ENCODE measurements around the gene STAP2.
A peak's percentile ranks its signal among the peaks of the same experiment; 100 is the strongest.

Gene STAP2

GRCh38 chr19:4380254-4380727, 41.7 kb upstream of the STAP2 start:
- no peak overlapping the region for H3K27ac ChIP-seq (ENCODE audit: low read depth, low read length)

DNA sequence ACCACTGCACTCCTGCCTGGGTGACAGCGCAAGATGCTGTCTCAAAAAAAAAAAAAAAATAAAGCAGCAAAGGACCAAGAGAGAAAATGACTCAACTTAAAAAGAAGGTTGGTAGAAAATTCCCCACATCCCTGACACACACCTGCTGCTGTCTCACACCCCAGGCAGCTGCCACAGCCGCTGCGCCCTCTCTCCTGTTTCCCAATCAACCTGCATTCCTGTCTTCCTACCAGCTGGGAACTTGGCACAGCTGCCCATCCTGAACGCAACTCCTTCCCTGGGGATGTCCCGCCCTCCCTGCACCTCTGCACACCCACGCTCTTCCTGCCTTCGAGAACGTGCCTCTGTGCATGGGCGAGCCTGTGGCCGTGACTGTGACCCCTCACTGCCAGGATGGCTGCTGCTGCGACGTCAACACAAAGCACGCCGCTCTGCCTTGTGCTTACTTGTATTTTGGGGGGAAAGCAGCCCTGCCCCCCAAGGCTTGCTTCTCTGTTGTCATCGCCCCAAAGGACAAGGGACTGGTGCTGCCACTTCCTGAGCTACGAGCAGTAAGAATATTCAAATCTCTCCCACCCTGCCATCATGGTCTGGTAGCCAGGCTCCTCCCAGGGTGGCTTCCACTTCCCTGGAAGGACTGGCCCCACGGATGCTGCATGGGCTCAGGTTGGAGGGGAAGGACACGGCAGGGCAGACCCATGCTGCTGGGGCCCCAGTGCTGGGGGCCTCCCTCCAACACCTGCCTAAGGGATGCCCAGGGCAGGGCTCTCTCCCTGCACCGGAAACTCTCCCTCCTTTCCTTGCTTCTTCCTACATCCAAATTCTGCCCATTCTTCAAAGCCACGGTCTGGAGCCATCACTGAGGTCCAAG, 41.0 kb upstream of the STAP2 start:
- no peaks in the 10 kb centered on the region for H3K9me2 ChIP-seq (replicated peaks; ENCODE audit: insufficient read depth, low read length)
- H3K27me3 ChIP-seq (ENCODE audit: low read length), result no peaks in the 10 kb centered on the region
- TF ChIP-seq, protein P1, sequence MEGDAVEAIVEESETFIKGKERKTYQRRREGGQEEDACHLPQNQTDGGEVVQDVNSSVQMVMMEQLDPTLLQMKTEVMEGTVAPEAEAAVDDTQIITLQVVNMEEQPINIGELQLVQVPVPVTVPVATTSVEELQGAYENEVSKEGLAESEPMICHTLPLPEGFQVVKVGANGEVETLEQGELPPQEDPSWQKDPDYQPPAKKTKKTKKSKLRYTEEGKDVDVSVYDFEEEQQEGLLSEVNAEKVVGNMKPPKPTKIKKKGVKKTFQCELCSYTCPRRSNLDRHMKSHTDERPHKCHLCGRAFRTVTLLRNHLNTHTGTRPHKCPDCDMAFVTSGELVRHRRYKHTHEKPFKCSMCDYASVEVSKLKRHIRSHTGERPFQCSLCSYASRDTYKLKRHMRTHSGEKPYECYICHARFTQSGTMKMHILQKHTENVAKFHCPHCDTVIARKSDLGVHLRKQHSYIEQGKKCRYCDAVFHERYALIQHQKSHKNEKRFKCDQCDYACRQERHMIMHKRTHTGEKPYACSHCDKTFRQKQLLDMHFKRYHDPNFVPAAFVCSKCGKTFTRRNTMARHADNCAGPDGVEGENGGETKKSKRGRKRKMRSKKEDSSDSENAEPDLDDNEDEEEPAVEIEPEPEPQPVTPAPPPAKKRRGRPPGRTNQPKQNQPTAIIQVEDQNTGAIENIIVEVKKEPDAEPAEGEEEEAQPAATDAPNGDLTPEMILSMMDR (IDR thresholded peaks at IDR 0.05; ENCODE audit: insufficient read depth, low read length, poor library complexity, severe bottlenecking), result no peak
- TF ChIP-seq EZH2phosphoT487 (conservative IDR thresholded peaks at IDR 0.05; ENCODE audit: low read length), result no peak
- peak overlapping the region; percentile 12 for H3K4me2 ChIP-seq (ENCODE audit: low read depth, low read length, poor library complexity, severe bottlenecking)
- no peaks in the 10 kb centered on the region for H3K36me3 ChIP-seq (ENCODE audit: low read length)
- H2AFZ ChIP-seq (ENCODE audit: low read depth, low read length, severe bottlenecking), result no peak overlapping the region
- no peak overlapping the region for H3K4me3 ChIP-seq (ENCODE audit: insufficient read depth, low read length, poor library complexity, severe bottlenecking)
- H3K27ac ChIP-seq (ENCODE audit: low read depth, low read length), result no peak overlapping the region
- 0 out of 2 replicates have a peak overlapping the region, but pooled peaks have one; percentile 13 for H3K9ac ChIP-seq (ENCODE audit: low read length)
- no peaks in the 10 kb centered on the region for H3F3A ChIP-seq (ENCODE audit: insufficient read depth)
- no peaks in the 10 kb centered on the region for H4K20me1 ChIP-seq (ENCODE audit: low read depth, low read length)
- H3K9me3 ChIP-seq (ENCODE audit: insufficient read depth, low read length), result no peaks in the 10 kb centered on the region
- peaks cover 65% of the 10 kb centered on the region for H3K79me2 ChIP-seq (ENCODE audit: insufficient read depth, low read length)

More at GRCh38 chr19:4380254-4380727, 41.7 kb upstream of the STAP2 start:
- H3K79me2 ChIP-seq (ENCODE audit: insufficient read depth, low read length), result peaks cover 64% of the 10 kb centered on the region
- no peak overlapping the region for H3K4me3 ChIP-seq (ENCODE audit: insufficient read depth, low read length, poor library complexity, severe bottlenecking)
- H3K4me2 ChIP-seq (ENCODE audit: low read depth, low read length, poor library complexity, severe bottlenecking), result peak overlapping the region; percentile 12
- no peaks in the 10 kb centered on the region for H3K27me3 ChIP-seq (ENCODE audit: low read length)
- 0 out of 2 replicates have a peak overlapping the region, but pooled peaks have one; percentile 13 for H3K9ac ChIP-seq (ENCODE audit: low read length)
- H3F3A ChIP-seq (ENCODE audit: insufficient read depth), result no peaks in the 10 kb centered on the region
- H3K9me3 ChIP-seq (ENCODE audit: insufficient read depth, low read length), result no peaks in the 10 kb centered on the region
- no peaks in the 10 kb centered on the region for H3K9me2 ChIP-seq (replicated peaks; ENCODE audit: insufficient read depth, low read length)
- no peak overlapping the region for H2AFZ ChIP-seq (ENCODE audit: low read depth, low read length, severe bottlenecking)
- TF ChIP-seq, protein P1 (IDR thresholded peaks at IDR 0.05; ENCODE audit: insufficient read depth, low read length, poor library complexity, severe bottlenecking), result no peak
- no peak for TF ChIP-seq EZH2phosphoT487 (conservative IDR thresholded peaks at IDR 0.05; ENCODE audit: low read length)
- no peaks in the 10 kb centered on the region for H3K36me3 ChIP-seq (ENCODE audit: low read length)
- no peaks in the 10 kb centered on the region for H4K20me1 ChIP-seq (ENCODE audit: low read depth, low read length)

- H3K79me2 ChIP-seq (ENCODE audit: insufficient read depth, low read length), result peaks cover 66% of the 10 kb centered on the region
- H3K4me2 ChIP-seq (ENCODE audit: low read depth, low read length, poor library complexity, severe bottlenecking), result no peak overlapping the region
- no peaks in the 10 kb centered on the region for H3F3A ChIP-seq (ENCODE audit: insufficient read depth)
- H3K9me2 ChIP-seq (replicated peaks; ENCODE audit: insufficient read depth, low read length), result no peaks in the 10 kb centered on the region
- no peaks in the 10 kb centered on the region for H3K36me3 ChIP-seq (ENCODE audit: low read length)
- no peak overlapping the region for H2AFZ ChIP-seq (ENCODE audit: low read depth, low read length, severe bottlenecking)
- H3K4me3 ChIP-seq (ENCODE audit: insufficient read depth, low read length, poor library complexity, severe bottlenecking), result no peak overlapping the region
- no peak overlapping the region for H3K27ac ChIP-seq (ENCODE audit: low read depth, low read length)
- H4K20me1 ChIP-seq (ENCODE audit: low read depth, low read length), result no peaks in the 10 kb centered on the region
- TF ChIP-seq EZH2phosphoT487 (conservative IDR thresholded peaks at IDR 0.05; ENCODE audit: low read length), result no peak
- TF ChIP-seq, protein P1 (IDR thresholded peaks at IDR 0.05; ENCODE audit: insufficient read depth, low read length, poor library complexity, severe bottlenecking), result no peak
- no peaks in the 10 kb centered on the region for H3K27me3 ChIP-seq (ENCODE audit: low read length)
- H3K9me3 ChIP-seq (ENCODE audit: insufficient read depth, low read length), result no peaks in the 10 kb centered on the region
- H3K9ac ChIP-seq (ENCODE audit: low read length), result no peak overlapping the region
Observed at GRCh38 chr19:4378886-4379285, 40.3 kb upstream of the STAP2 start.
